Glomerular visceral epithelial cell (primary cell): ENCODE results near the gene SLC66A2.

Source experiments
- DNase-seq: peaks from one replicate; pipeline ENCODE4 v3.0.0-alpha.2; 2016; ENCODE audit errors: extremely low spot score

Gene SLC66A2

DNA sequence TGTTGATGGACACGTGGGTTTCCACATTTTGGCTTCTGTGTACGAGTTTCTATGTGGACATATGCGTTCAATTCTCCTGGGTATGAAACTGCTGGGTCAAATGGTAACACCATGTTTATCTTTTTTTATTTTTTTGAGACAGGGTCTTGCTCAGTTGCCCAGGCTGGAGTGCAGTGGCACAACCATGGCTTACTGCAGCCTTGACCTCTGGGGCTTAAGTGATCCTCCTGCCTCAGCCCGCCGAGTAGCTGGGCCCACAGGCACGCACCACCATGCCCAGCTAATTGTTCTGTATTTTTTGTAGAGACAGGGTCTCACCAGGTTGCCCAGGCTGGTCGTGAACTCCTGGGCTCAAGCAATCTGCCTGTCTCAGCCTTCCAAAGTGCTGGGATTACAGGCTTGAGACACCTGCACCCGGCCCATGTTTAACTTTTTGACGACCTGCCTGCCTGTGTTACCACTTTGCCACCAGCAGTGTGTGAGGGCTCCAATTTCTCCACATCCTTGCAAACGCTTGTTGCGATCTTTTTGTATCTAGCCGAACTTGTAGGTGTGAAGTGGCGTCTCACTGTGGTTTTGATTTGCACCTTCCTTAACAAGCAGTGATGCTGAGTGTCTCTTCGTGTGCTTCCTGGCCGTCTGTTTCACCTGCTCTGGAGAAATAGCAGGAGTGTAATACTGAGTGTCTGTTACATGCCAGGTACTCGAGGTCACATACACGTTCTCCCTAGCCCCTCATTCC lies 19.9 kb upstream of the SLC66A2 start:
- no peak for DNase-seq

DNA sequence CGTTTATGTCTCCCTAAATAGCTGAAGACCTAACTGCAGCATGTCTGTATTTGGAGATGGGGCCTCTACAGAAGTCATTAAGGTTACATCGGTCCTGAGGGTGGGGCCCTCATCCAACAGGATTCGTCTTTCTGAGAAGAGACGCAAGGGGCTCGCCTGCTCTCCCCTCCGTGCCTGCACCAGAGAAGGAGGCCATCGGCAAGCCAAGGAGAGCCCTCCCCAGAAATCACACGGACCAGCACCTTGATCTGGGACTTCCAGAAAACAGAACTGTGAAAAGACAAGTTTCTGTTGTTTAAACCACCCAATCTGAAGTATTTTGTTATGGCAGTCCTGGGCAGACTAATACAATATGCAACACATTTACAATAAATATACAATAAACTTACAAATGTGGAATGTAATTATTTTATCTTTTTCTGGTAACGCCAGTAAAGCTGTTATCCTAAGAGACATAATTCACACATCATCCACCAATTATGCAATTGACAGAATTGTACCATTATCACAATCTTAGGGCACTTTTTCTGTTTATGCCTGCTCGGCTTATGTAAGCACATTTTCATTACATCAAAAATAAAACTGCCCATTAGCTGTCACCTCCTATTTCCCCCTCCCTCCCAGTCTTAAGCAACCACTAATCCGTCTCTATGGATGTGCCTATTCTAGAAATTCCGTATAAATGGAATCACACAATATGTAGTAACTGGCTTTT lies 19.1 kb upstream of the SLC66A2 start:
- no peak for DNase-seq

DNA sequence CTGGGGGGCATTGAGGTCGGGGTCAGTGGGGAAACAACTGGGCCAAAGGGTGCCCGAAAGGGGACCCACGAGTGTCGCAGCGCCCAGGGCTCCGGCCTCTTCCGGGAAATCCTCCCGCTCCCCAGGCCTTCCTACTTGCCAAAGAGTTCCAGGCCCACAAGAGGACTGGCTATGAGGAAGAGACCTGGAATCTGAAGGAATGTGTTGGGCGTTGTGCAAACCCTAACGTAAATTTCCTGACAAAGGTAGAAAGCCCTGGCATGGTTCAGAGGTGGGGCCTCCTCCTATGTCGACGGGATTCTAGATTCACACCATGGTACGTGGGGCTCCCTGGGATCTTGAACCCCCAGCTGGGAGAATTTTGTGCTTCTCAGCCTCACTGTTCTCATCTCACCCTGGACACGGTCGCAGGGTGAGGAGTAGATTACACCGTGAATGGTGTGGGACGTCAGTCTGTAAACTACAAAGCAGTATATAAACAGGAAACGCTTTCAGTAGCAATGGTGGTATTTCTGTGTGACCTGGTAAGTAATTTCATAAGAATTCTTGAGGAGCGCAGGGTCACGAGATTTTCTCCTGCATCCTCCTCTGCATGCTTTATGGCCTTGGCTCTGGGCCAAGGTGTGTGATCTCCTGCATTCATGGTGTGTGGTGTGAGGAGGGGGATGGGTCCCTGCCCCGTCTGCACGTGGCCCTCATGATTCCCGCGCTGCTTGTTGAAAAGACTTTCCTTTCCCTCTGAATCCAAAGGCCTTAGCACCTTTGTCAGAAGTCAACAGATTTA lies 13.9 kb upstream of the SLC66A2 start:
- DNase-seq, result peak; percentile 77

DNA sequence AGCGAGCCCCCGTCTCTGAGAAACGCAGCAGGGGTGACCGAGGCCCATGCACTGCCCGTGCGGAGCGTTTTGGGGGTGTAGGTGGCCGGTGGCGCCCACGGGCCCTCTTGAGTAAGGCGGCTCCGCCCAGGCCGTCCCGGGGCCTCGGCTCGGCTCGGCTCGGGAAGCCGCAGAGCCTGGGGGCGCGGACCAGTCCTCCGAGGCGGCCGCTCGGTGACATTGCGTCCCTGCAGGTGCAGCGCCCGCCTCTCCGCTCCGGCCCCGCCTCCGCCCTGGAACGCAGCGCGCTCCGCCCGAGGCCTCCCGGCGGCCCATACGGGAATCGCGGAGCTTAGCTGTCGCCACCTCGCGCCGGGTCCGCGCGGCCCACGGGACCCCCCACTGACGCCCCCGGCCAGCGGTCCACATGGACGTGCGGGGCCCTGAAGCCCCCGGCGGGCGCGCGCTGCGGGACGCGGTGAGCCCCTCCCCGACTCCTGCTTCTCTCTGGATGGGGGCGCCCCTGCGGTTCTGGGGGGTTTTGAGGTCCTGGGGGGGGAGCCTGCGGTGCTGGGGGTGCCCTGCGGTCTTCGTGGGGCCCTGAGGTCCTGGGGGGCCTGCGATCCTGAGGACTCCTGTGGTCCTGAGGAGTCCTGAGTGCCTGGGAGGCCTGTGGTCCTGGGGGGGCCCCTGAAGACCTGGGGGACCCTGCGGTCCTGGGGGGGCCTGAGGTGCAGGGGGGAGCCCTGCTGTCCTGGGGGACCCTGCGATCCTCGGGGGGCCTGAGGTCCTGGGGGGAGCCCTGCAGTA lies 13.1 kb upstream of the SLC66A2 start, which contains the start of gene HSBP1L1:
HSBP1L1 (plus strand) TSS at position 314 of the 789 bp plus-strand sequence; CDS start at position 407, 93 bp downstream.
- DNase-seq, result peak; percentile 75

DNA sequence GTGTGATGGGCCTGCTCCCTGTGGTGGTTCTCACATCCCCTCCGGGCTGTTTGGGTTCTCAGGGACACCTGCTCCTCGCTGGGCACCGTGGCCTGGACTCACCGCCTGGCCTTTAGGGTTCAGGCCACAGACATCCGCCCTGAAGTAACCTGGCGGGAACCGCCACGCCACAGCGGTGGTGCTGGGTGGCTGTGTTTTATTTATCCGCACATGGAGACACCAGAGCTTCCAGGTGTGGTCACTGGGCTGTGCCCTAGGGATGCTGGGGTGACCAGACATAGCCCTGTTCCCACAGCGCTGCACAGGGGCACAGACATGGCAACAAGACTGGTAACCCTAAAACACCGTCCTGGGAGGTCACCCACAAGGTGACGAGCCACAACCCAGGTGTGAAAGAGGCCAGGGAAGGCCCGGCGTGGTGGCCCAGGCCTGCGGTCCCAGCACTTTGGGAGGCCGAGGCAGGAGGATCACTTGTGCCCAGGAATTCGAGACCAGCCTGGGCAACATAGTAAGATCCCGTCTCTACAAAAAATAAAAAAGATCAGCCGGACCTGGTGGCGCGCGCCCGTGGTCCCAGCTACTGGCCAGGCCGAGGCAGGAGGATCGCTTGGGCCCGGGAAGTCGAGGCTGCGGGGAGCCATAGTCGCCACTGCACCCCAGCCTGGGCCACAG lies 12.3 kb upstream of the SLC66A2 start:
- DNase-seq, result no peak

DNA sequence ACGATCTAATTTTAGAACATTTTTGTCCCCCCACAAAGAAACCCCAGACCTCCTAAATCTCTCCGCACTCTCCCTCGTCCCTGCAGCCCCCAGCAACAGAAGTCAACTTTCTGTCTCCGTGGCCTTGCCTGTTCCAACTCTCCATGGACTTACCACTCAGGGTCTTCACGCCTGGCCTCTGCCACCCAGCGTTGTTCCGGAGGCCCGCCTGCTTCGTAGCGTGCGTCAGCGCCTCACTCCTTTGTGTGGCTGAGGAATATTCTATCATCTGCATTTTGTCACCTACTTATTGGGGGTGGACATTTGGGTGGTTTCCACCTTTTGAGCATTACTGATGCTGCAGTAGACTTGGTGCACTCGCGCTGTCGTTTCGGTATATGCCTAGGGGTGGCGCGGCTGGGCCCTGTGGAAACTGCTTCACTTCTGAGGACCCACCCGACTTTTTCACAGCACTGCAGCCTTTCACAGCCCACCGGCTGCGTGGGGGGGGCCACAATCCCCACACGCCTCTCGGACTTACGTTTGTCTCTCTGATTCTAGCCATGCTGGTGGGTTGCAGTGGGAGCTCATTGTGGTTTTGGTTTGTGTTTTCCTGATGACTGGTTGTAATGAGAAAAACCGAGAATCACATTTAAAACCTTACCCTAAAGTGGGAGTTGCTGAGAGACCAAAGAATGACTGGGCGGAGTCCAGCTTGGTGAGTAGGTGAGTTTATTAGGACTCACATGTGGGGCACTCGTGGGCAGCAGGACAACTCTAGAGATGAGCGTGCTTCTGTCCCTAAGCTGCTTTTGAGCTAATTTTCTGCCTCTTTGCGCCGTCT lies 11.6 kb upstream of the SLC66A2 start:
- no peak for DNase-seq

DNA sequence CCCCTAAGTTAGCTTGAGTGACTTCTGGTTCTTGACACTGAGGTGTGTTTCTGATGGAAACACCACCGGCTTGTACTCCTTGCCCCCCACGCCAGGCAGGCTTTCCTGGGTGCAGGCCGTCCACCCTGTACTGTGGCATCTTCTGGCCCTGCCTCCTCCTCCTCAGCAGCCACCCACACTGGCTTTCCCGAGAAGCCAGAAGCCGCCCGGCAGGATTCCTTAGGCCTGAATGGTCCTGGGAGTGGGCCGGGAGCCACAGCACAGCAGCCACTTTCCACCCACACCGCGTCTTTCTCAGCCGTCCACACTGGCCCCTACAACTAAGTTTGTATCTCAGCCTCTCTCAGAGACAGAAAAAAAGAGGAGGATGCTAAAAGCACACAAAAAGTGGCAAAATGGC lies 10.9 kb upstream of the SLC66A2 start:
- no peak for DNase-seq

DNA sequence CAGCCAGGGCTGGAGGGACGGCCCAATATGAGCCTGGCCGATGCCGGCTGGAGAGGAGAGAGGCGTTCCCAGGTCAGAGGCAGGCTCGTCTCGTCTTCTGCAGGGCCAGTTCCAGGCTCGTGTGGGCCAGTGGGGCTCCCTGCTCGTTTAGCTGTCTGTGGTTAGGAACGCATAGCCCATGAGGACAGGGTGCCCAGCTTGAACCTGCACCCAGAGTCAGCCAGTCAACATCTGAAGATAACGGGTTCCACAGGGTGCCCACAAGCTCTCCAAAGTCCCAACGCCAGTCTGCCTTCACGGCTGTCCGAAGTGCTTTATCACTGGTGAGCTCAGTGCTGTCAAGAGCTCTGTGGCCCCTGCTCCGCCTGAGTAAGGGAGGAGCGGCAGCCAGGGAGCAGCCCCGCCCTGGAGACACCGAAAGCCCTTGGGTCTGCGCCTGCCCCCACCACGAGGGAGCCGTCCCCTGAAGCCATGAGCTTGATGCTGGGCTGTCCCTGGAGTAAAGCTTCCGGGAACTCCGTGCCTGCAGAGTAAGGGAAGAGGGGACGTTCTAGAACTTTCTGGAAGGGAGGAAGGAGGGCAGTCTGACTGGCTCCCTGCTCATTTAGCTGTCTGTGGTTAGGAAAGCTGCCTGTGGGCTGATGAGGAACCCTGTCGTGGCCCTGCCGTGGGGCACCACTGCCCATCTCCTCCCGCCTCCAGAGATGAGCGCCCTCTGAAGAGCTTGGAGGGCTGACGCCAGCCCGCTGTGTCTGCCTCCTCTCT lies 10.3 kb upstream of the SLC66A2 start:
- no peak for DNase-seq

DNA sequence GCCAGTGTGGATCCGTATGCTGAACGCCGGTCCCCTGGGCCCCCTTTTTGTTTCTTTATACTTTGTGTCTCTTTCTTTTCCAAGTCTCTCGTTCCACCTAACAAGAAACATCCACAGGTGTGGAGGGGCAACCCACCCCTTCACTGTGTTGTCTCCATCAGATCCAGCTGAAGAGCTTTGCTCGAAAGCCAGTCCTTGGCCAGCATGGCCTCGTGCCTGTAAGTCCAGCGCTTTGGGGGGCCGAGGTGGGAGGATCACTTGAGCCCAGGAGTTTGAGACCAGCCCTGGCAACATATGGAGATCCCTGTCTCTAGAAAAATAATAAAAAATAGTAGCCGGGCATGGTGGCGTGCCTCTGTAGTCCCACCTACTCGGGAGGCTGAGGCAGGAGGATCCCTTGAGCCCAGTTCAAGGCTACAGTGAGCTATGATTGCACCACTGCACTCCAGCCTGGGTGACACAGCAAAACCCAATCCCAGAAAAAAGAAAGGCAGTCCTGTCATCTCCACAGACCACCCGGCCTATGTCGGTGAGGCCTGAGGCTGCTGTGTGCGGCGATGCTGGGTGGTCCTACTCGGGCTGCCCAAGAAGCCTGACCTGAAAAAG lies 9.6 kb upstream of the SLC66A2 start:
- DNase-seq, result no peak

DNA sequence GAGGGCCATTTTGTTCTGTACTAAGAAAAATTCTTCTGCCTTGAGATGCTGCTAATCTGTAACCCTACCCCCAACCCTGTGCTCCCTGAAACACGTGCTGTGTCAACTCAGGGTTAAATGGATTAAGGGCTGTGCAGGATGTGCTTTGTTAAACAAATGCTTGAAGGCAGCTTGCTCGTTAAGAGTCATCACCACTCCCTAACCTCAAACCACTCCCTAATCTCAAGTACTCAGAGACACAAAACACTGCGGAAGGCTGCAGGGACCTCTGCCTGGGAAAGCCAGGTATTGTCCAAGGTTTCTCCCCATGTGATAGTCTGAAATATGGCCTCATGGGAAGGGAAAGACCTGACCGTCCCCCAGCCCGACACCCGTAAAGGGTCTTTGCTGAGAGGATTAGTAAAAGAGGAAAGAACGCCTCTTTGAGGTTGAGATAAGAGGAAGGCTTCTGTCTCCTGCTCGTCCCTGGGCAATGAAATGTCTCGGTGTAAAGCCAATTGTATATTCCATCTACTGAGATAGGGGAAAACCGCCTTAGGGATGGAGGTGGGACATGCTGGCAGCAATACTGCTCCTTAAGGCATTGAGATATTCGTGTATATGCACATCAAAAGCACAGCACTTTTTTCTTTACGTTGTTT lies 8.8 kb upstream of the SLC66A2 start:
- peak; percentile 29 for DNase-seq

DNA sequence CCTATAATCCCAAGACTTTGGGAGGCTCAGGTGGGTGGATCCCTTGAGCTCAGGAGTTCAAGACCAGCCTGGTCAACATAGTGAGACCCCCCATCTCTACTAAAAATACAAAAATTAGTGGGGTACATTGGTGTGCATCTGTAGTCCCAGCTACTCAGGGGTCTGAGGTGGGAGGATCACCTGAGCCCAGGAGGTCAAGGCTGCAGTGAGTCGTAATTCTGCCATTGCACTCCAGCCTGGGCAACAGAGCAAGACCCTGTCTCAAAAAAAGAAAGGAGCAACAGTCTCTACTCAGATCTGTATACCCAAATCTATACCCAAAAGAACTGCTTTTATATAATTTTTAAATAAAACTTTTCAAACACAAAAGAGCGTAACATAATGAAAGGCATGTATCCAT lies 7.5 kb upstream of the SLC66A2 start:
- no peak for DNase-seq

DNA sequence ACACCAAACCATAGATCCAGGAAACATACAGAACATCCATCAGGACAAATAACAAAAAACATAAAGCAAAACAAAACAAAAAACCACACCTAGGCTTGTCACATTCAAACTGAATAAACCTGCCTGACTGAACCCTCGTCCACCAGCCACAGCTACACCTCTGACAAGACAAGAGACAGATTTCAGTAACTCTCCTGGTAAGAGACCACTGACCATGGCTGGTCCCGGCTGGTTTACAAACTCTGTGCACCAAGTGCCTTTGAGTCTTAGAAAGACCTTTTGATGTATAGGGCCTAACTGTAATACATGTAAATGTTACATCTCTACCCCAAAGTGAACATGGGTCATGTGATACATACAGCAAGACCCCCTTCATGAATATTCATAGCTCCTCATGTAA lies 4.8 kb upstream of the SLC66A2 start:
- DNase-seq, result no peak

DNA sequence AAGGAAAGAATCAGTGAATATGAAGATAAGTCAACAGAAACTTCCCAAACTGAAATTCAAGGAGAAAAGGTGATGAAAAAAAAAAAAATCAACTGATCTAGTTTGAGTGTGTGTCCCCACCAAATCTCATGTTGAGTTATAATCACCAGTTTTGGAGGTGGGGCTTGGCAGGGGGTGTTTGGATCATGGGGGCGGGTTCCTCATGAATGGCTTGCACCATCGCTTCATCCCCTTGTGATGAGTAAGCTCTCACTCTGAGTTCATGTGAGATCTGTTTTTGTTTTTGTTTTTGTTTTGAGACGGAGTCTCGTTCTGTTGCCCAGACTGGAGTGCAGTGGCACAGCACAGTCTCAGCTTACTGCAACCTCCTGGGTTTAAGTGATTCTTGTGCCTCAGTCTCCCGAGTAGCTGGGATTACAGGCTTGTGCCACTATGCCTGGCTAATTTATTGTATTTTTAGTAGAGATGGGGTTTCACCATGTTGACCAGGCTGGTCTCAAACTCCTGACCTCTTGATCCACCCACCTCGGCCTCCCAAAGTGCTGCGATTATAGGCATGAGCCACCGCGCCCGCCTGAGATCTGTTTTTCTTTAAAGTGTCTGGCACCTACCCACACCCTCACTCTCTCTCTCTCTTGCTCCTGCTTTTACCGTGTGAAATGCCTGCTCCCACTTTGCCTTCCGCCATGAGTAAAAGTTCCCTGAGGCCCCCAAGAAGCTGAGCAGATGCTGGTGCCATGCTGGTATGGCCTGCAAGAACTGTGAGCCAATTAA lies 4.0 kb upstream of the SLC66A2 start:
- no peak for DNase-seq

DNA sequence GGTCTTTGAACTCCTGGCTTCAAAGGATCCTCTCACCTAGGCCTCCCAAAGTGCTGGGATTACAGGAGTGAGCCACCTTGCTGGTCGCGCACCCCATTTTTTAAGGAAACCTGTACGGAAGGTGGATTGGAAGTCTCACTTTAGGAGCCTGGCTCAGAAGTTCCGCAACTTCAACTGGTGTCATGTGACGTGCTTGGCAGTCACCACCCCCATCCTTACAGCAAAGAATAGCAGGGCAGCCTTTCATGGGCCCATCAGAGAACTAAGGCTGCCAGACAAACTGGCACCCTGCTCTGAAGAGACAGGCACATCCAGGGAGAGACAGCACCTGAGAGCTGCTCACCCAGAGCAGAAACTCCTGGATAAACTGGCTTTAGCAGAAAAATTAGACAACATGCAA lies 3.3 kb upstream of the SLC66A2 start:
- DNase-seq, result no peak

DNA sequence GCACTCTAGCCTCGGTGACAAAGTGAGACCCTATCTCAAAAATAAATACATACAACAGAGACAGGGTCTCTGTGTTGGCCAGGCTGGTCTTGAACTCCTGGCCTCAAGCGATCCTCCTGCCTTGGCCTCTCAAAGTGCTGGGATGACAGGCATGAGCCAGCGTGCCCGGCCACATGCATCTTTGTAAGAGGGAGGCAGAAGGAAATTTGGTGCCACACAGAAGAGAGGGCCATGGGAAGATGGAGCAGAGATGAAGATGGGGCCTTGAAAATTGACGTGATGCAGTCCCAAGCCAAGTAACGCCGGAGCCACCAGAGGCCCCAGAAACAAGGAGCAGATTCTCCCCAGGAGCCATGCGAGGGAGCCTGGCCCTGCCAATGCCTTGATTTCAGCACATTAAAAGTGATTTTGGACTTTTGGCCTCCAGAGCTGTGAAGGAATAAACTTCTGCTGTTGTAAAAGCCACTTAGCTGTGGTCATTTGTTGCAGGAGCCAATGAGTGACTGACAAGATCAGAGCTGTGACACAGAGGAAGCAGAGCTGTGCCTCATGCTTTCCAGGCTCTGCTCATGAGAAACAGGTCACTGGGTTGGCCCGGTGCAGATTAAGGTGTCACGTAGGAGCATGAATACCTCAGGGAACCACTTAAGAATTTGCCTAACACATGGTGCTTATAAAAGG lies 2.7 kb upstream of the SLC66A2 start:
- no peak for DNase-seq

DNA sequence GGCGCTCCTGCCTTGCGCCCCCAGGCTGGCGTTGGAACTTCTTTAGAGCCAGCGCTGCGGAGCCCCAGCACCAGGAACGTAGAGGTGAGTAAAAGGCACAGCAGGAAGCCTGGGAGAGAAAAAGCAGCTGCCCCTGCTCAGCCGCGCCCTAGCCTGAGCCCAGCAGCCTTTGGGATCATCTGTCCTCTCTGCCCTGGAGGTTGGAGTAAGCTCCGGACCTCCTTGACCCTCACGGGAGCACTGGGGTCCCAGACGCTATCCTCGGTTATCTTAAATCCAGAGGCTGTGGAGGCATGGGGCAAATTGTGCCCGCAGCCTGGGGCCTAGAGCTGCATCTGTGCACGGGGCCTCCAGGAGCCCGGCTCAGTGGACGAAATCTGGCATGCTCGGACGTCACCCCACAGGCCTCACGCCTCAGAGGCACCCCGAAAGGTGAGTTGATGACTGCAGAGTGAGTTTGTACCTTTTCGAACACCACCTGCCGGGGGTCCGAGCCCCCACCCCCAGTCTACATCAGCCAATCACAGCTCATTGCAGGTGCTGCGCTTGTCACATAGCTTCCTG lies 1.6 kb upstream of the SLC66A2 start:
- no peak for DNase-seq

DNA sequence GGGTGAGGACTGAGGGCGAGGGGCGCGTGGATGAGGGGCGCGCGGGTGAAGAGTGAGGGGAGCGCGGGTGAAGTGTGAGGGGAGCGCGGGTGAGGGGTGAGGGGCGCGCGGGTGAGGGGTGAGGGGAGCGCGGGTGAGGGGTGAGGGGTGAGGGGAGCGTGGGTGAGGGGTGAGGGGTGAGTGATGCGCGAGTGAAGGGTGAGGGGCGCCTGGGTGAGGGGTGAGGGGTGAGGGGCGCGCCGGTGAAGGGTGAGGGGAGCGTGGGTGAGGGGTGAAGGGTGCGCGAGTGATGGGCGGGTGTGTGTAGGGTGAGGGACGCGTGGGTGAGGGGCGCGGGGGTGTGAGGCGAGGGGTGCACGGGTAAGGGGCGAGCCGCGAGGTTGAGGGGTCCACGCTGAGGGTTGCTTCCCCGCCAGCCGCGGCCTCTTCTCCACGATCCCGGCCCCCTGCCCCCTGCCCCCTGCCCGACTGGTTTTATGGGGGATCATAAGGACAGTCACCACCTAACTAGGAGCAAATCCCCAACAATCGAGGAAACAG lies 1.1 kb upstream of the SLC66A2 start:
- DNase-seq, result no peak
